Measurements from ENCODE around the gene PDE9A.

Gene PDE9A

DNA sequence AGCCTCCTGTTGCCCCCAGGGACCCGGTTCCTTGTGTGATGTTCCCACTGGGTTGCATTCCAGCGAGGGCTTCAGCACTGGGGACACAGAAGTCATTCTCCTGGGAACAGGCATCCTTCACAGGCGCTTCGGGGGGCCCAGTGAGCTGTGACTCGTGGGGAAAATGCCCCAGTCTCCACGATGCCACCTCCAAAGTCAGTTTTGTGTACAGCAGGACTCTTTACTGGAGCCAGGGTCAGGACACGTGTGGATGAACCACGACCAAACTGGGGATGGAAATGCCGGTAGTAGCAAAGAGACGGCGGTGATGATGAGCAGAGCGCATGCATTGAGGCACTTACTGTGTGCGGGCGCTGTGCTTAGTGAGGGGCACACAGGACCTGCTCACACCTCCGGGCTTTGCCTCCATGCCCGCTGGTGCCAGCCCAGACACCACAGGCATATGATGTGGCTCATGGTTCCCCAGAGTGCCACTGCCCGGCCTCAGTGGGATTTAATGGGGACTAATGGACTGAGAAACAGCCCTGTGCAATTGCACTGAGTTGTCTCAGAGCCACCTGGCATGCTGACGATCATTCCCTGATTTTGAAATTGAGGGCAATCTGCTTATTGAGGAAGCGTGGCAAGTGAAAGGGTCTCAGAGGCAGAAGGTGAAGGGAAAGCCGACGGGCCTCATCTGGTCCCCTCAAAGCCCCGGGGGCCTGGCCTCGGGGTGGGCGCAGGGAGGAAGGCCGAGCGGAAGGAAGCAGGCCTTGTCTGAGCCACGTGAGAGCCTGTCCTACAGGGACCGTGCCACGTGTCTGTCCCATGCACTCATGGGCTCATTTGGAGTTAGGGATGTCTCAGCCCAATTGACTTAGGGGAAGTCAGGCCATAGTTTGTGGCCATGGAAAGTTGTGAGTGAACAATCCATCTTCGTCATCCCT, 91.4 kb downstream of the PDE9A start:
- Histone ChIP-seq H3K4me3 (ENCODE audit: low read length) (no peak overlapping the region), H3K27me3 (ENCODE audit: control insufficient read depth, insufficient read depth, low read length) (peaks cover 48% of the 10 kb centered on the region), H3K4me1 (ENCODE audit: control insufficient read depth, insufficient read depth, low read length) (peaks cover 12% of the 10 kb centered on the region), H3K9me3 (replicated peaks; ENCODE audit: low read length) (no peaks in the 10 kb centered on the region), H3K4me2 (ENCODE audit: low read length) (no peak overlapping the region), H3K9ac (ENCODE audit: low read depth, low read length) (no peak overlapping the region), H3K36me3 (ENCODE audit: insufficient read depth, low read length) (no peaks in the 10 kb centered on the region)

DNA sequence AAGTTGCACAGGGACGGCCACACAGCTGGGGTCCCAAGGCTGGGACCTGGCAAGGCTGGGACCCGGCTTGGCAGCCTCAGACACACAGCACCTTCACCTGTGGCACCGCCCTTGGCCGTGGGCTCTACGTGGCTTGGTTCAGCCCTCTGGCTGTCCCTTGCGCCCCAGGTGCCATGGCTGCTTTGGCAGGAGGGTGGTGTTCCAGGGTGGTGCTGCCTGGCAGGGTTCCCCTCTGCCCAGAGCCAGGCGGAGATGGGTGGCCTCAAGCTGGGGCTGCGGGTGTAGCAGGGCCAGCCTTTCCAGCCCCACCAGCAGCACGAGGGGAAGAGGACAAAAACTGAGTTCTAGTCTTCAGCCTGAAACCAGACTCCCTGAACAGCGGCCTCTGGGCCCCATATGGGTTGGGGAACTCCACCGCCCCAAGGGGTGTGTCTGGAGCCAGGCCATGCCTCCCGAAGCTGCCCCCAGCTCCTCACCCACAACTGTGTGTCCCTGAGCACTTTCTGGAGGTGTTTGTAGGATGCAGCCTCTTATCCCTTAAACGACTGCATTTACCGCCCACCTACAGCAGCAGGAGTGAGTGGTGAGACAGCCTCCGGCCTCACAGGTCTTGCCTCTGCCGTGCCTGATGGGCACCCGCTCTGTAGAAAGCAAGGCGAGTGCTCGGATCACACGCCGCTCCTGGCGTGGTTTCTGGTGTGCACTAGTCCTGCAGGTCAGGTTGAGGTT, 92.3 kb downstream of the PDE9A start:
- Histone ChIP-seq H3K27me3 (ENCODE audit: control insufficient read depth, insufficient read depth, low read length) (peaks cover 48% of the 10 kb centered on the region), H3K36me3 (ENCODE audit: insufficient read depth, low read length) (no peaks in the 10 kb centered on the region), H3K9ac (ENCODE audit: low read depth, low read length) (no peak overlapping the region), H3K4me3 (ENCODE audit: low read length) (no peak overlapping the region), H3K9me3 (replicated peaks; ENCODE audit: low read length) (no peaks in the 10 kb centered on the region), H3K4me1 (ENCODE audit: control insufficient read depth, insufficient read depth, low read length) (peaks cover 12% of the 10 kb centered on the region), H3K4me2 (ENCODE audit: low read length) (no peak overlapping the region)

DNA sequence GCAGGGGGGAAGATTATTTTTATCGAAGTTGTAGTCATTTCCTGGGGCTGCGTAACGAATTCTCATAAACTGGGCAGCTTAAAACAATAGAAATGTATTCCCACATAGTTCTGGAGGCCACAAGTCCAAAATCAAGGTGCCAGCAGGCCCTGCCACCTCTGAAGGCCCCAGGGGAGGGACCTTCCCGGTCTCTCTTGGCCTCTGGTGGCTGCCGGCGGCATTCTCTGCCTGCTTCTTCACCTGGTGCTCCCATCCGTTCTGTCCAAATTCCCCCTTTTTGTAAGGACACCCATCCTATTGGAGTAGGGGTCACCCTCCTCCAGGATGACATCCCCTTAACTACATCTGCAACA, 92.8 kb downstream of the PDE9A start:
- no peak overlapping the region for H3K4me2 ChIP-seq (ENCODE audit: low read length)
- H3K27me3 ChIP-seq (ENCODE audit: control insufficient read depth, insufficient read depth, low read length) = peaks cover 43% of the 10 kb centered on the region
- no peaks in the 10 kb centered on the region for H3K9me3 ChIP-seq (replicated peaks; ENCODE audit: low read length)
- no peaks in the 10 kb centered on the region for H3K36me3 ChIP-seq (ENCODE audit: insufficient read depth, low read length)
- no peak overlapping the region for H3K9ac ChIP-seq (ENCODE audit: low read depth, low read length)
- no peak overlapping the region for H3K4me3 ChIP-seq (ENCODE audit: low read length)
- peaks cover 12% of the 10 kb centered on the region for H3K4me1 ChIP-seq (ENCODE audit: control insufficient read depth, insufficient read depth, low read length)

DNA sequence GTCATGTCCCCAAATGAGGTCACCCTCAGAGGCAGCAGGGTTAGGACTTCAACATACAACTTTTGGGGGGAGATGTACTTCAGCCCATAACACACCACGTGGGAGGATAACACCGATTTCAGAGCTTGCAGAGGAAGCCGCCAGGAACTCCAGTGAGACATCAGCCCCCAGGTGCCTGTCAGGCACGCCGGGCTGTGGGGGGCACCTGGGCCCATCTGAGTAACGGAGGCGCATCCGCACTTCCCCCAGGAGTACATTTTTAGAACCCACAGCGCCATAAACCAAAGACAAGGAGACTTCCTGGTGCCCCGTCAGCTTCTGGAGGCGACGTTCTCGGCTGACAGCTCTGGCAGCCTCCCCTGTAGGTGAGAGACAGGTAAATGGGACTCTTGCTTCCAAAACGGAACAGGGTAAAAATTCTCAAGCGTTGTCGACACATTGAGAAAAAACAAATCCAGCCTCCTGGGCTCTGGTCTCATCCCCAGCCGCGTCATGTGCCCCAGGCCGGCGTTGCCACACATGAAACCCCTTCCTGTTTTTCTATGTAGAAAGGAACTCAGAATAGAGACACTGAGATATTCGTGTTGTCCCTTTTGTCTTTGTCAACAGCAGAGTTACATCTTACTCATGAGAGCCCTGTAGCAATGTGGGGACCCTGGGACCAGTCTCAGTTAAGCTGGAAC, 93.3 kb downstream of the PDE9A start:
- H3K9ac ChIP-seq (ENCODE audit: low read depth, low read length) = no peak overlapping the region

DNA sequence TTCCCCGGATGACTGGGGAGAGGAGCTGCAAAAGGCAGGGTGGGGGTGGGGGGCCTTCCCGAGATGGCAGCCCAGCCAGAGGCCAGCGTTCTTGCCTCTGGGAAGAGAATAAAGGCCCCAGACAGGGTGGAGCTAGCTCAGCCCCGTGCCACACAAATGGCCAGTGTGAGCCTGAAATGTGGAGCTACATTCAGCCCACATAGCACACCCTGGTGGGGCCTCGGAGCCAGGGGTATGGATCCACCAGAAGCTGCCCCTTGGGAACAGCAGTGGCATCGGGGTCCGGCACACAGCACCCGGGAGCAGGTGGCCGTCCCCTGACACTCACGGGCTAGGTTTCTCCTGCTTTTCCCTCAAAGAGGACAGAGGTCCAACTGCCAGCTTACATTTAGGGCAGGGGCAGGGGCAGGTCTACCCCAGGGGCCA, 93.9 kb downstream of the PDE9A start:
- Histone ChIP-seq H3K4me1 (ENCODE audit: control insufficient read depth, insufficient read depth, low read length) (peaks cover 4% of the 10 kb centered on the region), H3K9ac (ENCODE audit: low read depth, low read length) (no peak overlapping the region), H3K4me3 (ENCODE audit: low read length) (no peak overlapping the region), H3K9me3 (replicated peaks; ENCODE audit: low read length) (no peaks in the 10 kb centered on the region), H3K27me3 (ENCODE audit: control insufficient read depth, insufficient read depth, low read length) (peaks cover 36% of the 10 kb centered on the region), H3K4me2 (ENCODE audit: low read length) (no peak overlapping the region), H3K36me3 (ENCODE audit: insufficient read depth, low read length) (no peaks in the 10 kb centered on the region)

More for the DNA sequence above, 93.3 kb downstream of the PDE9A start:
- no peak overlapping the region for H3K4me2 ChIP-seq (ENCODE audit: low read length)
- no peak overlapping the region for H3K4me3 ChIP-seq (ENCODE audit: low read length)
- peaks cover 9% of the 10 kb centered on the region for H3K4me1 ChIP-seq (ENCODE audit: control insufficient read depth, insufficient read depth, low read length)
- H3K9me3 ChIP-seq (replicated peaks; ENCODE audit: low read length) = no peaks in the 10 kb centered on the region
- no peaks in the 10 kb centered on the region for H3K36me3 ChIP-seq (ENCODE audit: insufficient read depth, low read length)
- H3K27me3 ChIP-seq (ENCODE audit: control insufficient read depth, insufficient read depth, low read length) = peaks cover 38% of the 10 kb centered on the region

DNA sequence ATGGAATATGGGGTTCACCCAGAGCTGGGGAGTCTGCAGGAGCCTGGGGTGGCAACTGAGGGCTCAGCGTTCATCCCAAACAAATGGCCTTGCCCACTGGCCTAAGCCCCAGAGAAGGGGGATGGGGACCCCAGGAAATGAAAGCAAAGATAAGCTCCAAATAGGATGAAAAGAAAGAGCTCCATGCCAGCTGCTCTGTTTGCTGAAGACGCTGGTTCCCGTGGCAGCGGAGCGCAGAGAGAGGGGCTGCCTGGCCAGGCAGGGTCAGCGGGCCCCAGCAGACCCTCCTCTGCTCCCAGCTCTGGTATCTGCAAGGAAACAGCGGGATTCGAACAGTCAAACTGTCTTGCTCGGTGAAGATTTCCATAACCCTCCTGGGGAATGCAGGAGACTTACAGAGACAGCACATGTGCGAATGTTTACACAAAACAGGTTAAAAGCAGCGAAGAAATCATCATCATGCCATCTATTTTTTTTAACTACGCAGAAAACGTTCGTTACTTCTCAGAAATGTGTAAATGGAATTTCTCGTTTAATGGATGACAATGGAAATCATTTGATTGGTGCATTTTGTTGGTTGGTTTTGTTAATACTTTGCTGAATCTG, 94.4 kb downstream of the PDE9A start:
- peaks cover under 1% of the 10 kb centered on the region for H3K4me1 ChIP-seq (ENCODE audit: control insufficient read depth, insufficient read depth, low read length)
- H3K4me2 ChIP-seq (ENCODE audit: low read length) = no peak overlapping the region
- peaks cover 34% of the 10 kb centered on the region for H3K27me3 ChIP-seq (ENCODE audit: control insufficient read depth, insufficient read depth, low read length)
- no peaks in the 10 kb centered on the region for H3K9me3 ChIP-seq (replicated peaks; ENCODE audit: low read length)
- no peaks in the 10 kb centered on the region for H3K36me3 ChIP-seq (ENCODE audit: insufficient read depth, low read length)
- H3K9ac ChIP-seq (ENCODE audit: low read depth, low read length) = no peak overlapping the region
- no peak overlapping the region for H3K4me3 ChIP-seq (ENCODE audit: low read length)

DNA sequence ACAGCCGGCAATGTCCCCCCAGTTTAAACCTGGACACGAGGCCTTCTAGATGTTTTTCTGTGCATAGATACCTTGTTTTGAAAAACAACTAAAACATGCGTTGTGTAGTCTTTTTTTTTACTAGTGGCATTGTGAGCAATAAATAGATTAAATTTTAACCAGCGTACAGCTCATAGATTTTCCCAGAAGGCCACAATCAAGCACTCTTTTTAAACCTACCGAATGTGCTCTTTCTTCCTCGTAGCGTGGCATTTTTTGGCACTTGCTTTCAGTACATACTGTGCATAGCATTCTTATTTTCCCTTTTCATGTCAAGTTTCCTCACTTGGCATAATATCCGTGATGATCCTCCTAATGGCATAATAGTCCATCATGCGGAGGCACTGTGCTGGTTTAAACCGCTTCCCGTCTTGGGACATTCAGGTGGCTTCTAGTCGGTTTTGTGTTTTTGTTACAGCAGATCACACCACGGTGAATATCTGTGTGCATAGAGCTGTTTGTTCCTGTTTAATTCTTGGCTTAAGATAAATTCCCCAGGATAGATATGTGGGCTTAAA, 95.3 kb downstream of the PDE9A start:
- Histone ChIP-seq H3K4me2 (ENCODE audit: low read length) (no peak overlapping the region), H3K9ac (ENCODE audit: low read depth, low read length) (no peak overlapping the region), H3K4me3 (ENCODE audit: low read length) (no peak overlapping the region), H3K9me3 (replicated peaks; ENCODE audit: low read length) (no peaks in the 10 kb centered on the region), H3K27me3 (ENCODE audit: control insufficient read depth, insufficient read depth, low read length) (peaks cover 29% of the 10 kb centered on the region), H3K36me3 (ENCODE audit: insufficient read depth, low read length) (no peaks in the 10 kb centered on the region), H3K4me1 (ENCODE audit: control insufficient read depth, insufficient read depth, low read length) (no peaks in the 10 kb centered on the region)

DNA sequence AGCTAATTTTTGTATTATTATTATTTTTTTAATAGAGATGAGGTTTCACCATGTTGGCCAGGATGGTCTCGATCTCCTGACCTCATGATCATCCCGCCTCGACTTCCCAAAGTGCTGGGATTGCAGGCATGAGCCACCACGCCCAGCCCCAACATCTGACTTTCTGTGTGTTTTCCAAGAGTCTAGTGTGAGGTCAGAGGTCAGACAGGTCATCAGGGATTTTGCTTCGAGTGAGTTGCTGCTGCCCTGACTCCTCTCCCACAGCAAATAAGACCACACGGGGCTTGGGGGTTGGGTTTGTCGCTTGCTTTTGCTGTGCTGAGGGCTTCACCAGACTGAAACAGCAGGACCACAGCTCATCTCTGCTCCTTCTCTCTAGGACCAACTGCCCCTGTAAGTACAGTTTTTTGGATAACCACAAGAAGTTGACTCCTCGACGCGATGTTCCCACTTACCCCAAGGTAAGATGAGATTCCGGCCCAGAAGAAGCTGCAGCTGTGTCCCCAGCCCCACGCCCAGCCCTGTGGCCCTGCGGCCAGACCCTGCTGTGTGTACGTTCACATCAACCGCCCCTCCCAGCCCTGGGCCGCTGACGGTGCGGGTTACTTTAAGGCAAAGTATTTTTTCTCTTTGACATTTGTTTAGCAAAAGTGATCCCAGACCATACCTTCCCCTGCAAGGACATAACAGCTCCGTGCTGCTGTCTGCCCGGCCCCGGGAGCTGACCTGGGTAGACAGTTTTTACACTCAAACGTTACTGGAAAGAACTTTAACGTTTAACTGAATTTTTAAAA, 97.5 kb downstream of the PDE9A start:
- Histone ChIP-seq H3K36me3 (ENCODE audit: insufficient read depth, low read length) (no peaks in the 10 kb centered on the region), H3K4me1 (ENCODE audit: control insufficient read depth, insufficient read depth, low read length) (no peaks in the 10 kb centered on the region), H3K9me3 (replicated peaks; ENCODE audit: low read length) (no peaks in the 10 kb centered on the region), H3K9ac (ENCODE audit: low read depth, low read length) (no peak overlapping the region), H3K4me2 (ENCODE audit: low read length) (no peak overlapping the region), H3K27me3 (ENCODE audit: control insufficient read depth, insufficient read depth, low read length) (peaks cover 46% of the 10 kb centered on the region), H3K4me3 (ENCODE audit: low read length) (no peak overlapping the region)

DNA sequence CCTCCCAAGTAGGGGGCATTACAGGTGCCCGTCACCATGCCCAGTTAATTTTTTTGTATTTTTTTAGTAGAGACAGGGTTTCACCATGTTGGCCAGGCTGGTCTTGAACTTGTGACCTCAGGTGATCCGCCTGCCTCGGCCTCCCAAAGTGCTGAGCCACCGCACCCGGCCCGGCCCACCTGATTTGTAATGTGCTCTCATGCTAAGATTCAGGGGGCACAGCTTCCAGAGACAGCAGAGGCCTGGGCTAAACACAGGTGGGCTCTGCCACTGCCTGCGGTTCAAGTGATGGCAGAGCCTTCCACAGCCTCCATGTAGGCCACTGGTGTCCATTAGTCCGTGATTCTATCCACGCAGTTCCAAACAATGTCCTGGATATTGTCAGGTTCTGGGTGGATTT, 98.4 kb downstream of the PDE9A start:
- H3K27me3 ChIP-seq (ENCODE audit: control insufficient read depth, insufficient read depth, low read length) = peaks cover 48% of the 10 kb centered on the region
- H3K36me3 ChIP-seq (ENCODE audit: insufficient read depth, low read length) = no peaks in the 10 kb centered on the region
- no peak overlapping the region for H3K9ac ChIP-seq (ENCODE audit: low read depth, low read length)
- H3K4me3 ChIP-seq (ENCODE audit: low read length) = no peak overlapping the region
- H3K4me1 ChIP-seq (ENCODE audit: control insufficient read depth, insufficient read depth, low read length) = no peaks in the 10 kb centered on the region
- no peak overlapping the region for H3K4me2 ChIP-seq (ENCODE audit: low read length)
- no peaks in the 10 kb centered on the region for H3K9me3 ChIP-seq (replicated peaks; ENCODE audit: low read length)

DNA sequence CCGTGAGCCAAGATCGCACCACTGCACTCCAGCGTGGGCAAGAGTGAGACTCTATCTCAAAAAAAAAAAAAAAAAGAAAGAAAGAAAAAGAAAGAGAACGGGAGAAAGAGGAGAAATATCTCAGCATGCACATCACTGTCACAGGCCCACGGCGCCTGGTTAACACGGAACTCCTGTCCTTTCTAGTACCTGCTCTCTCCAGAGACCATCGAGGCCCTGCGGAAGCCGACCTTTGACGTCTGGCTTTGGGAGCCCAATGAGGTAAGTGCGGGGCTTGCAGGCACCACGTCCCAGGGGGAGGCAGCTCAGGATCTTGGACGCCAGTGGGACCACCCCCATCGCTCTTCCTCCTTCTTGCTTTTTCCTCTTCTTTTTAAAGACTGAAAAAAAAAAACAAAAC, 100.4 kb downstream of the PDE9A start:
- Histone ChIP-seq H3K27me3 (ENCODE audit: control insufficient read depth, insufficient read depth, low read length) (peaks cover 42% of the 10 kb centered on the region), H3K4me3 (ENCODE audit: low read length) (no peak overlapping the region), H3K4me1 (ENCODE audit: control insufficient read depth, insufficient read depth, low read length) (no peaks in the 10 kb centered on the region), H3K9me3 (replicated peaks; ENCODE audit: low read length) (no peaks in the 10 kb centered on the region), H3K4me2 (ENCODE audit: low read length) (no peak overlapping the region), H3K9ac (ENCODE audit: low read depth, low read length) (no peak overlapping the region), H3K36me3 (ENCODE audit: insufficient read depth, low read length) (no peaks in the 10 kb centered on the region)
